ENCODE data around the gene ZNF519.

The ZNF519 gene

GRCh38 chr18:14075196-14075595 is 57.0 kb downstream of the ZNF519 start:
- TF ChIP-seq POLR2A (IDR thresholded peaks at IDR 0.05; ENCODE audit: low read length) (no peak), GATA1 (IDR thresholded peaks at IDR 0.05; ENCODE audit: low read depth, low read length) (no peak)
- DNase-seq, result no peak

- no peak for TF ChIP-seq GATA1 (IDR thresholded peaks at IDR 0.05; ENCODE audit: low read depth, low read length)
- DNase-seq, result peak; percentile 17 to 23
Measured at GRCh38 chr18:14074187-14074586, 58.0 kb downstream of the ZNF519 start.

- no peak for DNase-seq
- TF ChIP-seq GATA1 (IDR thresholded peaks at IDR 0.05; ENCODE audit: low read depth, low read length) (no peak), POLR2A (IDR thresholded peaks at IDR 0.05; ENCODE audit: low read length) (no peak)
Measured at GRCh38 chr18:14053661-14054060, 78.6 kb downstream of the ZNF519 start.
